K562 (cell line): Measurements from ENCODE around the gene TRAPPC4. TPM values are rescaled to one million over a fixed set of nuclear protein-coding genes. Genes with fewer than 3 reads are reported as not detected.

ENCODE experiments used
- ATF4 ChIP-seq: fragments of 450-650 bp; formaldehyde crosslinking; IDR thresholded peaks from 2 replicates; pipeline ENCODE4 v1.4.0; 2022; ENCODE audit warnings: mild to moderate bottlenecking, moderate library complexity
- BCL6 ChIP-seq: fragments of 250-450 bp; sonication (Bioruptor Pico); IDR thresholded peaks from 2 replicates; pipeline ENCODE4 v1.4.0; 2020
- BRD4 ChIP-seq: fragments of 200-600 bp; sonication (generic); IDR thresholded peaks from 2 replicates; pipeline ENCODE4 v1.6.1; 2017; ENCODE audit warnings: inconsistent platforms
- C11orf30 ChIP-seq: fragments of 450-650 bp; IDR thresholded peaks from 2 replicates; pipeline ENCODE4 v1.6.1; 2016; ENCODE audit warnings: low read depth, mild to moderate bottlenecking
- CHD1 ChIP-seq: fragments of 200-600 bp; sonication (generic); IDR thresholded peaks from one replicate; pipeline ENCODE4 v1.6.1; 2012; ENCODE audit warnings: mild to moderate bottlenecking, moderate library complexity, low read length, inconsistent platforms
- DACH1 ChIP-seq: fragments of 450-650 bp; IDR thresholded peaks from 2 replicates; pipeline ENCODE4 v1.6.1; 2018; ENCODE audit not compliant: partially characterized antibody
- FOS ChIP-seq: IDR thresholded peaks from 3 replicates; pipeline ENCODE4 v1.6.1; 2011; ENCODE audit not compliant: insufficient read length; ENCODE audit errors: extremely low read depth
- FOXP1 ChIP-seq: sonication (generic); formaldehyde crosslinking; IDR thresholded peaks from 2 replicates; pipeline ENCODE4 v1.8.0; 2022; ENCODE audit warnings: mild to moderate bottlenecking, missing genetic modification reagents
- GTF2A2 ChIP-seq: IDR thresholded peaks from 2 replicates; pipeline ENCODE4 v1.6.1; 2016; ENCODE audit warnings: mild to moderate bottlenecking, missing genetic modification characterization, missing compliant biosample characterization
- HDAC1 ChIP-seq, 2 experiments: fragments of 450-650 bp; IDR thresholded peaks; 2 replicates each; pipeline ENCODE4 v1.6.1; 2016 to 2017; ENCODE audit warnings: inconsistent platforms in 1 of 2, mild to moderate bottlenecking in 1 of 2, moderate library complexity in 1 of 2
- HMG20B ChIP-seq: fragments of 250-450 bp; sonication (Bioruptor Pico); IDR thresholded peaks from 2 replicates; pipeline ENCODE4 v1.5.0; 2021; ENCODE audit warnings: mild to moderate bottlenecking
- HNRNPL ChIP-seq: fragments of 200-400 bp; formaldehyde crosslinking; IDR thresholded peaks from 2 replicates; pipeline ENCODE4 v1.6.1; 2017; ENCODE audit warnings: low read depth, mild to moderate bottlenecking, low read length
- KDM5B ChIP-seq: fragments of 200-600 bp; sonication (generic); IDR thresholded peaks from 2 replicates; pipeline ENCODE4 v1.6.1; 2012; ENCODE audit warnings: low read depth, mild to moderate bottlenecking, moderate library complexity, low read length, control low read depth, inconsistent platforms; ENCODE audit not compliant: insufficient replicate concordance
- PRPF4 ChIP-seq: fragments of 200-400 bp; formaldehyde crosslinking; IDR thresholded peaks from one replicate; pipeline ENCODE4 v1.6.1; 2017; ENCODE audit warnings: low read length, low read depth, mild to moderate bottlenecking; ENCODE audit not compliant: insufficient read depth, poor library complexity, severe bottlenecking
- PTRF ChIP-seq: fragments of 450-650 bp; IDR thresholded peaks from 2 replicates; pipeline ENCODE4 v1.6.1; 2016; ENCODE audit warnings: mild to moderate bottlenecking, missing genetic modification characterization, missing compliant biosample characterization
- RBFOX2 ChIP-seq: fragments of 200-400 bp; formaldehyde crosslinking; IDR thresholded peaks from 2 replicates; pipeline ENCODE4 v1.6.1; 2017; ENCODE audit warnings: low read depth, mild to moderate bottlenecking, low read length, moderate library complexity
- TGIF2 ChIP-seq: sonication (generic); formaldehyde crosslinking; IDR thresholded peaks from 2 replicates; pipeline ENCODE4 v1.8.1; 2022; ENCODE audit warnings: mild to moderate bottlenecking, missing genetic modification reagents, moderate library complexity
- ZBTB8A ChIP-seq: fragments of 450-650 bp; IDR thresholded peaks from 2 replicates; pipeline ENCODE4 v1.6.1; 2018; ENCODE audit warnings: mild to moderate bottlenecking, moderate library complexity; ENCODE audit not compliant: partially characterized antibody
- ZNF140 ChIP-seq: fragments of 250-450 bp; sonication (Bioruptor Pico); IDR thresholded peaks from 2 replicates; pipeline ENCODE4 v1.8.0; 2021; ENCODE audit warnings: moderate library complexity, mild to moderate bottlenecking, inconsistent platforms
- ZNF143 ChIP-seq: sonication (generic); formaldehyde crosslinking; IDR thresholded peaks from 2 replicates; pipeline ENCODE4 v1.9.0; 2022; ENCODE audit warnings: mild to moderate bottlenecking, missing genetic modification reagents
- ZNF282 ChIP-seq: sonication (generic); formaldehyde crosslinking; IDR thresholded peaks from 2 replicates; pipeline ENCODE4 v1.8.1; 2023; ENCODE audit warnings: missing genetic modification reagents
- ZNF408 ChIP-seq: fragments of 250-450 bp; sonication (Bioruptor Pico); IDR thresholded peaks from 2 replicates; pipeline ENCODE4 v1.4.0; 2020; ENCODE audit warnings: low read depth, mild to moderate bottlenecking, moderate library complexity
- ZNF57 ChIP-seq: fragments of 450-650 bp; formaldehyde crosslinking; IDR thresholded peaks from 2 replicates; pipeline ENCODE4 v1.4.0; 2020; ENCODE audit warnings: mild to moderate bottlenecking, moderate library complexity
- ZNF584 ChIP-seq: fragments of 200-800 bp; sonication (Bioruptor generic); IDR thresholded peaks from 2 replicates; pipeline ENCODE4 v1.6.1; 2016; ENCODE audit warnings: low read depth, mild to moderate bottlenecking, missing genetic modification characterization, missing compliant biosample characterization
- ZNF717 ChIP-seq: fragments of 250-450 bp; sonication (Bioruptor Pico); IDR thresholded peaks from 2 replicates; pipeline ENCODE4 v1.5.0; 2021
- ZNF79 ChIP-seq: fragments of 250-450 bp; sonication (Bioruptor Pico); IDR thresholded peaks from 2 replicates; pipeline ENCODE4 v1.4.0; 2020; ENCODE audit warnings: low read depth, mild to moderate bottlenecking, moderate library complexity
- polyA plus RNA-seq, 8 experiments: library from polyadenylated mRNA; depleted of rRNA in 4 of 8; stranded (reverse) in 5 of 8; unstranded in 3 of 8; fragments of >200 nt; fragmentation: Nextera tagmentation in 2 of 8; fragmentation: Illumina TruSeq in 1 of 8; extraction: Ambion mirVana in 2 of 8; extraction: Trizol in 1 of 8; gene quantifications; 2 replicates each; pipeline versions ENCODE4 v1.2.1 to v1.2.3, GENCODE V29; 2011 to 2014; ENCODE audit warnings: inconsistent platforms in 1 of 8, missing spikeins in 1 of 8
- total RNA-seq, 7 experiments: library from RNA; depleted of rRNA in 6 of 7; stranded (reverse); fragments of >200 nt in 6 of 7; fragmentation: Illumina TruSeq in 2 of 7; extraction: Trizol in 2 of 7; gene quantifications; 2 replicates each; pipeline versions ENCODE4 v1.2.1 to v1.2.3, GENCODE V29; 2011 to 2021; ENCODE audit warnings: low replicate concordance in 1 of 7
- TF ChIP-seq, protein P1 (sequence below): fragments of 200-400 bp; formaldehyde crosslinking; IDR thresholded peaks from 2 replicates; pipeline ENCODE4 v1.6.1; 2017; ENCODE audit warnings: mild to moderate bottlenecking, low read depth, low read length, moderate library complexity
- TF ChIP-seq, protein P2 (sequence below): fragments of 250-450 bp; sonication (Bioruptor Pico); IDR thresholded peaks from 2 replicates; pipeline ENCODE4 v1.8.0; 2021; ENCODE audit warnings: mild to moderate bottlenecking, moderate library complexity

The TRAPPC4 gene
- total and polyA plus RNA-seq, 9 of the 15 experiments (the other 6 are each of a cell fraction or from before 2014, with no cell fraction given) = 121 to 524 (median 142) TPM

- TF ChIP-seq GTF2A2 (tag) (no peak), DACH1 (no peak), ZNF584 (CRISPR knock-in tag) (no peak), HMG20B (CRISPR knock-in tag) (no peak), TGIF2 (no peak), HDAC1 (IDR thresholded peaks at IDR 0.05) (no peak), ZNF140 (CRISPR knock-in tag) (no peak), FOXP1 (CRISPR knock-in tag) (no peak), C11orf30 (no peak), ZNF79 (CRISPR knock-in tag) (no peak), PRPF4 (no peak), ZNF408 (no peak), ZNF143 (no peak), FOS (no peak), KDM5B (no peak), ATF4 (CRISPR knock-in tag) (no peak), ZNF282 (CRISPR knock-in tag) (no peak), BCL6 (no peak), ZNF57 (CRISPR knock-in tag) (no peak), CHD1 (no peak), ZNF717 (CRISPR knock-in tag) (no peak), HNRNPL (no peak), RBFOX2 (peak; percentile 35; the same call in 1 of the 2 replicates), ZBTB8A (no peak), PTRF (tag) (no peak), BRD4 (no peak)
- TF ChIP-seq, protein P1, sequence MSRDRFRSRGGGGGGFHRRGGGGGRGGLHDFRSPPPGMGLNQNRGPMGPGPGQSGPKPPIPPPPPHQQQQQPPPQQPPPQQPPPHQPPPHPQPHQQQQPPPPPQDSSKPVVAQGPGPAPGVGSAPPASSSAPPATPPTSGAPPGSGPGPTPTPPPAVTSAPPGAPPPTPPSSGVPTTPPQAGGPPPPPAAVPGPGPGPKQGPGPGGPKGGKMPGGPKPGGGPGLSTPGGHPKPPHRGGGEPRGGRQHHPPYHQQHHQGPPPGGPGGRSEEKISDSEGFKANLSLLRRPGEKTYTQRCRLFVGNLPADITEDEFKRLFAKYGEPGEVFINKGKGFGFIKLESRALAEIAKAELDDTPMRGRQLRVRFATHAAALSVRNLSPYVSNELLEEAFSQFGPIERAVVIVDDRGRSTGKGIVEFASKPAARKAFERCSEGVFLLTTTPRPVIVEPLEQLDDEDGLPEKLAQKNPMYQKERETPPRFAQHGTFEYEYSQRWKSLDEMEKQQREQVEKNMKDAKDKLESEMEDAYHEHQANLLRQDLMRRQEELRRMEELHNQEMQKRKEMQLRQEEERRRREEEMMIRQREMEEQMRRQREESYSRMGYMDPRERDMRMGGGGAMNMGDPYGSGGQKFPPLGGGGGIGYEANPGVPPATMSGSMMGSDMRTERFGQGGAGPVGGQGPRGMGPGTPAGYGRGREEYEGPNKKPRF = no peak
- TF ChIP-seq, protein P2, sequence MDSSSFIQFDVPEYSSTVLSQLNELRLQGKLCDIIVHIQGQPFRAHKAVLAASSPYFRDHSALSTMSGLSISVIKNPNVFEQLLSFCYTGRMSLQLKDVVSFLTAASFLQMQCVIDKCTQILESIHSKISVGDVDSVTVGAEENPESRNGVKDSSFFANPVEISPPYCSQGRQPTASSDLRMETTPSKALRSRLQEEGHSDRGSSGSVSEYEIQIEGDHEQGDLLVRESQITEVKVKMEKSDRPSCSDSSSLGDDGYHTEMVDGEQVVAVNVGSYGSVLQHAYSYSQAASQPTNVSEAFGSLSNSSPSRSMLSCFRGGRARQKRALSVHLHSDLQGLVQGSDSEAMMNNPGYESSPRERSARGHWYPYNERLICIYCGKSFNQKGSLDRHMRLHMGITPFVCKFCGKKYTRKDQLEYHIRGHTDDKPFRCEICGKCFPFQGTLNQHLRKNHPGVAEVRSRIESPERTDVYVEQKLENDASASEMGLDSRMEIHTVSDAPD (CRISPR knock-in tag) = no peak
Measured at GRCh38 chr11:119024430-119025098, 6.0 kb downstream of the TRAPPC4 start (continued).
